GM10266 (cell line): Measurements from ENCODE around the gene KCNK15.

Experiments
- DNase-seq: peaks from one replicate; pipeline ENCODE4 v3.0.0; 2012; ENCODE audit errors: extremely low spot score
- TF ChIP-seq, protein P1 (sequence below): IDR thresholded peaks from 2 replicates; pipeline ENCODE4 v1.5.1; 2012; ENCODE audit warnings: mild to moderate bottlenecking, low read depth; ENCODE audit not compliant: control insufficient read depth, insufficient read depth; ENCODE audit errors: missing control alignments

KCNK15 gene

GRCh38 chr20:44715499-44716308, 30.0 kb upstream of the KCNK15 start:
- DNase-seq, result no peak
- TF ChIP-seq, protein P1, sequence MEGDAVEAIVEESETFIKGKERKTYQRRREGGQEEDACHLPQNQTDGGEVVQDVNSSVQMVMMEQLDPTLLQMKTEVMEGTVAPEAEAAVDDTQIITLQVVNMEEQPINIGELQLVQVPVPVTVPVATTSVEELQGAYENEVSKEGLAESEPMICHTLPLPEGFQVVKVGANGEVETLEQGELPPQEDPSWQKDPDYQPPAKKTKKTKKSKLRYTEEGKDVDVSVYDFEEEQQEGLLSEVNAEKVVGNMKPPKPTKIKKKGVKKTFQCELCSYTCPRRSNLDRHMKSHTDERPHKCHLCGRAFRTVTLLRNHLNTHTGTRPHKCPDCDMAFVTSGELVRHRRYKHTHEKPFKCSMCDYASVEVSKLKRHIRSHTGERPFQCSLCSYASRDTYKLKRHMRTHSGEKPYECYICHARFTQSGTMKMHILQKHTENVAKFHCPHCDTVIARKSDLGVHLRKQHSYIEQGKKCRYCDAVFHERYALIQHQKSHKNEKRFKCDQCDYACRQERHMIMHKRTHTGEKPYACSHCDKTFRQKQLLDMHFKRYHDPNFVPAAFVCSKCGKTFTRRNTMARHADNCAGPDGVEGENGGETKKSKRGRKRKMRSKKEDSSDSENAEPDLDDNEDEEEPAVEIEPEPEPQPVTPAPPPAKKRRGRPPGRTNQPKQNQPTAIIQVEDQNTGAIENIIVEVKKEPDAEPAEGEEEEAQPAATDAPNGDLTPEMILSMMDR, result no peak

GRCh38 chr20:44716309-44717106, 29.2 kb upstream of the KCNK15 start:
- TF ChIP-seq, protein P1, result no peak
- no peak for DNase-seq

- TF ChIP-seq, protein P1, result no peak
- no peak for DNase-seq
These were observed 27.7 kb upstream of the KCNK15 start for GRCh38 chr20:44717986-44718385.

GRCh38 chr20:44719841-44720240, 25.8 kb upstream of the KCNK15 start:
- TF ChIP-seq, protein P1, result no peak
- DNase-seq, result no peak

GRCh38 chr20:44720621-44720996, 25.1 kb upstream of the KCNK15 start:
- no peak for DNase-seq
- TF ChIP-seq, protein P1, result no peak

GRCh38 chr20:44720997-44721784, 24.5 kb upstream of the KCNK15 start:
- DNase-seq, result no peak
- TF ChIP-seq, protein P1, result no peak
